Posterior vena cava (tissue), 2 donors: Measurements from ENCODE around the gene IL4R. TPM values are rescaled to one million over a fixed set of nuclear protein-coding genes. Genes with fewer than 3 reads are reported as not detected.
"Not testable (repeated sequence)": the region's sequence is repeated elsewhere in the genome, so short reads cannot be mapped to it uniquely, and the experiment has no call there.

Experiments
- DNase-seq: peaks from one replicate; pipeline ENCODE4 v3.0.0-alpha.2; 2020; ENCODE audit warnings: low spot score
- intact Hi-C, 2 donors: fragments of 100-400 bp; cut with DNase I; formaldehyde crosslinking; loops; one replicate each; pipeline versions ENCODE4 v1.14.1 to v1.14.2; 2022 to 2023
- total RNA-seq, 2 donors: library from RNA; stranded (reverse); fragmentation: NEBNext Ultra II Directional; extraction: Animal tissue kit (Norgen Biotek cat#: 25700); gene quantifications; one replicate each; pipeline ENCODE4 v1.2.1, GENCODE V29; 2021
- donor health status: DM: yes; HTN: yes; CAD: no.
- donor health status: DM: yes; HTN: yes; CAD: no.

The IL4R gene
- total RNA-seq, 2 donors from 2014 or later: 99.2 to 112 TPM

DNA sequence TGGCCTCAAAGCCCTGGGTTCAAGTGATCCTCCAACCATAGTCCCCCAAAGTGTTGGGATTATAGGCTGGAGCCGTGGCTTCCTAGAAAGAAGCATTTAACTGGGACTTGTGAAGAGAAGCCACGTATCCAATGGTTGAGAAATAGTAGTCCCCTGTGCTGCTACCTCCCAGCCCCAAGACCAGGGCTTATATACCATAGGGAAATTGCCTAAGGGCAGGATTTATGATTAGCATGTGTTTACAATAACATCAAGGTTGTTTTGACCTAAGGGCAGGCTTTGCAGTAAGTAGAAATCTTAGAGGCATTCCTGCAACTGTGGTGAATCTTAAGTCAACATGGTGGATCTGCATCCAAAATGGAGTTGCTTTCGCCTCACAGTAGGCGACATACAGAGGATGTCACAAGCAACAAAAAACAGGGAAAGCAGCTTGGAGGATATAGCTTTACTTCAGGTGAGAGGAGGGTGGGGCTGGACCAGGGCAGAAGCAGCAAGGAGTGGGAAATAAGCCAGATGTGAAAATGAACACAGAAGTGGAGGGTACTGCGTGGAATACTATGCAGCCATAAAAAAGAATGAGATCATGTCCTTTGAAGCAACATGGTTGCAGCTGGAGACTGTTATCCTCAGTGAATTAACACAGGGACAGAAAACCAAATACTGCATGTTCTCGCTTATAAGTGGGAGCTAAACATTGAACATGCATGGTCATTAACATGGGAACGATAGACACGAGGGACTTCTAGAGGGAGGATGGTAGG, 26.5 kb upstream of the IL4R start:
- intact Hi-C loops: no loop called here
- DNase-seq: no peak

DNA sequence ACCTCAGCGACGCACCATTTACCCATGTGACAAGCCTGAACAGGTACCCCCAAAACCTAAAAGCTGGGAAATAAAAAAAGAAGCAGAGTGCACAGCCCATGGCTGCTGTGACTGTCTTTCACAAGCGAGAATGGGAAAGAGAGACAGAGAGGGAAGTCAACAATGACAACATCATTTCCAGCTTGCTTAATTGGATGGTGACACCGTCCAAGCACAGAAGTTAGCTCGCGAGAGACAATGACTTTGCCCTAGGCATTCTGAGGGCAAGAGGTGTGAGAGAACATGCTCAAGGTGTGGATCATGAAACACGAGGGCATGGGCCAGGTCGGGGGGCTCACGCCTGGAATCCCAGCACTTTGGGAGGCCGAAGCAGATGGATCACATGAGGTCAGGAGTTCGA, 25.9 kb upstream of the IL4R start:
- DNase-seq: no peak
- intact Hi-C loops: no loop called here

DNA sequence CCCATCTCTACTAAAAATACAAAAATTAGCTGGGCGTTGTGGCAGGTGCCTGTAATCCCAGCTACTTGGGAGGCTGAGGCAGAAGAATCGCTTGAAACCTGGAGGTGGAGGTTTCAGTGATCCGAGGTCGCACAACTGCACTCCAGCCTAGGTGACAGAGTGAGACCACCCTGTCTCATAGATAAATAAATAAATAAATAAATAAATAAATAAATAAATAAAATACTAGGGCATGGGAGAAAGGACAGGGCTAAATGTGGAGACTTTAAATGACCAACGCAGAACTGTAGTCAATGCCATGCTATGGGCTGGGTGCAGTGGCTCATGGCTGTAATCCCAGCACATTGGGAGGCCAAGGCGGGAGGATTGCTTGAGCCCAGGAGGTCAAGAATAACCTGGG, 25.5 kb upstream of the IL4R start:
- intact Hi-C loops, DNase-seq: not testable (repeated sequence)

DNA sequence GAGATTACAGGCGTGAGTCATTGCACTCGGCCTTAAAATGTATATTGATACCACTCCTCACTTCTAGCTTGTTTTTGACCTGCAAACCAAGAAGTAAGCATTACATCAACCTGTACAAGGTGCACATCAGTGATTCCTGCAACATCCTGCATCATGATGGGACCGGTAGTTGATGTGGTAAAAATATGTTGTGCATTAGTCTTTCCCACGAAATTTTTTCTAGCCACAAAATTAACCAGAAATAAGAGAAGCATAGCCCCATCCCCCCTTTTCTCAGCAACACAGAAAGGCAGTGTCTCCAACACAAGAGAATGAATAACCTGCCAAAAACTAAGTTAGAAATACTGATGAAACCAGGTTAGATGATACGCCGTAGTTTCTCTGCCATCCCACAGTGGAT, 24.1 kb upstream of the IL4R start:
- intact Hi-C loops: no loop called here
- no peak for DNase-seq

DNA sequence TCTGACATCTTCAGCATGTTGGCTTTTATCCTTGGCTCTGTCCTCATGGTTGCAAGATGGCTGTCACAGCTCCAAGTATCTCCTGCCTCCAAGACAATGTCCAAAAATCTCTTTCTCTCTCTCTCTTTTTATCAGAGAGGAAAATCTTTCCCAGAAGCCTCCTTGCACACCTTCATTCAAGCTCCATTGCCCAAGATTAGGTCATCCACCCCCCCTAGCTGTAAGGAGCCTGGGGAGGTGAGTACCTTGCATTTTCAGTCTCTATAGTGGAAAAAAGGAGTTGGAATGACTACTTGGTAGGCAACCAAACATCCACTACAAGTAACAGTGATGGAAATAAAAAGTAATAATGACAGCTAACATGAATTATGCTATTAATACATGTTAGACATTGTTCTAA, 23.2 kb upstream of the IL4R start:
- no peak for DNase-seq
- intact Hi-C loops: no loop called here

DNA sequence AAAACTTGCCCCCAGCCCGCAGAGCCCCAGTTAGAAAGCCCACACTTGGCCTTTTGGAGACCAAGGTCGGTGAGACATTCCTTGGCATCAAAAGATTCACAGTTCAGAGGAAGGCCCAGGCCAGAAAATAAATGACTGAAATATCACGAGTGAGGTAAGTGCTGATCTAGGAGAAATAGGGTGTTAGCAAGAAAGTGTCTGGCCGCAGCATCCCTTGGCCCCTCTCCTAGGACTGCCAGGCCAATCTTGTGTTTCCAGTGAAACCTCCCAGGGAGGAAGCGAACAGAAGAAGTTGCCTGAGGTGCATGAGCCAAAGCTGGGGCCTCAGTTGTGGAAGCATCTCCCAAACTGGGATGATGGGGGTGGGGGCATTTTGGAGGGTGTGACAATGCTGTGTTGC, 22.7 kb upstream of the IL4R start:
- intact Hi-C loops: no loop called here
- DNase-seq: peak; percentile 87

DNA sequence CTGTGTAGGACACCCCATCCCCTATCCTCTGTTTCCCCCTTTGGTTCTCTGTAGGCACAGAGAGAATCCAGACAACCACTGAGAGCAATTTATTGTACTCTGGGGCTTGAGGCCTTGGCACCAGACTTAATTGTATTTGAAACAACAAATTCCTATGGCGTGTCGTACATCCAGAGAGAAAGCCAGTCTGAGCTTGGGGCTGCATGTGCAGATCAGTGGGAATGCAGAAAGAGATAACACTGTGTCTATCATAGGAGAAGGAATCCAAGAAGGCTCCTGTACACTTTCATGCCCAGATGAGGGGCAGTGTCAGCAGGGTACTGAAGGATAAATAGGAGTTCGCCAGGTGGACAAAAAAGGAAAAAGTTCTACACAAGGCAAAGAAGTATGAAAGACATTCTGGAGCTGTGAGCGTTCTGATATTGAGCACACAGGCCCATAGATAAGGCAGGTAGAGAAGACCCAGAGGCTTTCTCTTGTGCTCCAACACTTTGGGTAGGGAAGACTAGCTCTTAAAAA, 22.0 kb upstream of the IL4R start:
- no peak for DNase-seq
- intact Hi-C loops: no loop called here

GRCh38 chr16:27293343-27293742, 20.4 kb upstream of the IL4R start:
- intact Hi-C loops: no loop called here
- DNase-seq: no peak

GRCh38 chr16:27298132-27298531, 15.6 kb upstream of the IL4R start:
- no peak for DNase-seq
- intact Hi-C loops: no loop called here

GRCh38 chr16:27301236-27301861, 12.4 kb upstream of the IL4R start:
- intact Hi-C loops: loop anchor here in 1 of 2 donors (10.0 kb wide), 1 partner anchor 387 kb away; no protein-coding TSS in a partner anchor

GRCh38 chr16:27302126-27302525, 11.6 kb upstream of the IL4R start:
- intact Hi-C loops: loop anchor here in 1 of 2 donors (10.0 kb wide), 1 partner anchor 387 kb away; no protein-coding TSS in a partner anchor
- no peak for DNase-seq

More at GRCh38 chr16:27301236-27301861, 12.4 kb upstream of the IL4R start:
- DNase-seq: no peak

DNA sequence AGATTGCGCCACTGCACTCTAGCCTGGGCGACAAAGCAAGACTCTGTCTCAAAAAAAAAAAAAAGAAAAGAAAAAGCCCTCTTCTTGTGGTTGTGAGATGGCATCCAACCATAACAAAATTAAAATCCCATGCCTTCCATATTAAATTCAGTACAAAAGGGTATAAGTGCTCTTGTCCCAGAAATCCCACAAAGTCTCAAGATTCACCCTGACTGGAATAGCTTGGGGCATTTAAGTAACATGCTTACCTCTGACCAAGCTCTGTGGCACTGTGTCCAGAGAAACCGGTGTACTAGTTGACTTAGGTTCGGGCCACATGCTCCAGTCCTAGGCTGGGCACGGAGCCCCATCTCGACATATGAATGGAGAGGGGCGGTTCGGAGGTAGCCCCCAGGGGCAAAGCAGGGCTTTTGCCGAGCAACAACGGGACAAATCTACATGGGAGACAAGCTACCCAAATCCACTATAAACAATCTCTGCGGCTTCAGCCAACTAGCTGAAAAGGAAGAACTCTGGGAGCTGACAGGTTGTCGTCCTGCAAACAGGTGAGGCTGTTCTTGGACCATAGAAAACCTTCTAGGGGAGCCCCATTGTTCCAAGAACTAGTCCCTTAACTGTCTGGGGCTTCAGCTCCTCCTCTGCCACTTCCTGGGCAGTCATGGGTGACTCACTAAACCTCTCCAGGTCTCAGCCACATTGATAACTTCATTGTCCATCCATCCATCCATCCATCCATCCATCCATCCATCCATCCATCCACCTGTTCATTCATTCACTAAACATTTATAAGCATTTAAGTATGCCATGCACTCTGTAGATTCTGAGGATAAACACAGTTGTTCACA, 10.3 kb upstream of the IL4R start:
- no peak for DNase-seq
- intact Hi-C loops: loop anchor here in 1 of 2 donors (1.0 to 10.0 kb wide), 2 partner anchors 32 to 389 kb away; no protein-coding TSS in a partner anchor

- DNase-seq: no peak
- intact Hi-C loops: loop anchor here in 1 of 2 donors (10.0 kb wide), 1 partner anchor 389 kb away; no protein-coding TSS in a partner anchor
Measured at GRCh38 chr16:27304102-27304501, 9.7 kb upstream of the IL4R start.

- DNase-seq: no peak
- intact Hi-C loops: loop anchor here in 1 of 2 donors (10.0 kb wide), 1 partner anchor 390 kb away; no protein-coding TSS in a partner anchor
Measured at GRCh38 chr16:27304881-27305745, 8.7 kb upstream of the IL4R start.

DNA sequence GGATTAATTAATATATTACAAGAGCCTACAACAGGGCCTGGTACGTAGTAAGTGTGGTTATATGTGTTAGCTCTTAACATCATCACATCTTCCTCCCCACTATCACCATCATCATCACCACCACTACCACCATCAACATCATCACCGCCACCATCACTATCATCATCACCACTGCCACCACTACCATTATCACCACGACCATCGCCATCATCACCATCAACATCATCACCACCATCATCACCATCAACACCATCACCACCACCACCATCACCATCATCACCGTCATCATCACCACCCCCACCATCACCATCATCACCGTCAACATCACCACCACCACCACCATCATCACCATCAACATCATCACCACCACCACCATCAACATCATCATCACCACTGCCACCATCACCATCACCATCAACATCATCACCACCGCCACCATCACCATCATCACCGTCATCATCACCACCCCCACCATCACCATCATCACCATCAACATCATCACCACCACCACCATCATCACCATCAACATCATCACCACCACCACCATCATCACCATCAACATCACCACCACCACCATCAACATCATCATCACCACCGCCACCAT, 7.8 kb upstream of the IL4R start:
- DNase-seq: peak; percentile 41
- intact Hi-C loops: loop anchor here in 1 of 2 donors (10.0 kb wide), 1 partner anchor 391 kb away; no protein-coding TSS in a partner anchor

DNA sequence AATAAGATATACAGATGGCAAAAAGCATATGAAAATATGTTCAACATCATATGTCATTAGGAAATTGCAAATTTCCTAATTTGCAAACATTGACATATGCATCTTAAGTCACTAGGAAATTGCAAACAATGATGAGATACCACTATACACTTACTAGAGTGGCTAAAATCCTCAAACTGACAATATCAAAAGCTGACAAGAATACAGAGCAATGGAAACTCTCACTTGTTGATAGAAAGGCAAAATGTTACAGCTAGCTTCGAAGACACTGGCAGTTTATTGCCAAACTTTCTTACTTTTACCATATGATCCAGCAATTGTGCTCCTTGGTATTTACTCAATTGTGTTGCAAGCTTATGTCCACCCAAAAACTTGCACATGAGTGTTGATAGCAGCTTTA, 5.0 kb upstream of the IL4R start:
- no peak for DNase-seq
- intact Hi-C loops: loop anchor here in 1 of 2 donors (10.0 kb wide), 1 partner anchor 394 kb away; no protein-coding TSS in a partner anchor

DNA sequence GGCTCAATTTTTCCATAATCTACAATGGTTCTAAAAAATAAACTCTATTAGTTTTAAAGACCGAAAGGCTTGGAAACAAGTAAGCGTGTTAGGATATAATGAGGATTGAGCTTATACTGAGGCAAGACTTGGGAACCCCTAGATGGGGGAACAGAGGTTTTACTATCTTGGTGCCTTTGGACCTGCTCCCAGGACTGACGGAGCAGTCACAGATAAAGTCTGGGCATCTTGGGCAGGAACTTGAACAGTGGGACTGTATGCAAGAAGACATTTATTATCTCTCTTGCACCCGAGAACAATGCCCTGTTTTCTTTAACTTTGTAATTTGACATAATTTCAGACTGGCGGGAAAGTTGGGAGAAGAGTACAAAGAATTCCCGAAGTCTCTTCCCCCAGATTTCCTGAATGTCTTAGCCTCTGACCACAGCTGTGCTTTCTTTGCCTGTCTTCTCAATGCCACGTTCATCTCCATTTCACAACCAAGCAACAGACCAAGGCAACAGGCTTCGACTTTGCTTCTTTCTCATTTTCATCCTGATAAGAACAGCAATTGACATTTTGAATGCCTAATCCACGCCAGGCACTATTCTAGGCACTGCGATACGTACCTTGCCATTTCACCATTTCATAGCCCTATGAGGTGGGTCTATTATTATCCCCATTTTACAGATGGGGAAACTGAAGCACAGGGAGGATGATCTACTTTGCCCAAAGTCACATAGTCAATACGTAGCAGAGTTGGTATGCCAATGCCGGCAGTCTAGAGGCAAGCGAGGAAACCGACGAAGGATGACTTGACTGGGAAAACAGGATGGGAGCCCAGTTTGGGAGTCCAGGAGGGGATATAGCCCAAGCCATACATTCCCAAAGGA, 3.0 kb upstream of the IL4R start:
- peak; percentile 43 for DNase-seq
- intact Hi-C loops: loop anchor here in 1 of 2 donors (10.0 kb wide), 1 partner anchor 76 kb away; no protein-coding TSS in a partner anchor
